CD14-positive monocyte (primary cell): Measurements from ENCODE around the gene MYO18A. TPM values are rescaled to one million over a fixed set of nuclear protein-coding genes. Genes with fewer than 3 reads are reported as not detected.
A peak's percentile ranks its signal among the peaks of the same experiment; 100 is the strongest.

ENCODE experiments used
- DNase-seq, 3 donors: peaks; one replicate each; pipeline ENCODE4 v3.0.0-alpha.2; 2011 to 2022
- H2AFZ ChIP-seq: 2 replicates; pipeline ENCODE4 v1.6.0; 2012; ENCODE audit warnings: mild to moderate bottlenecking, low read depth, low read length, inconsistent platforms; ENCODE audit not compliant: insufficient read depth, poor library complexity, severe bottlenecking
- H3K27ac ChIP-seq, 2 donors: 1 replicate in 1 of 2; 2 replicates in 1 of 2; pipeline ENCODE4 v1.5.1; 2012 to 2013; ENCODE audit warnings: low read length in 2 of 2, control low read depth in 1 of 2, inconsistent platforms in 1 of 2, low read depth in 1 of 2, mild to moderate bottlenecking in 1 of 2
- H3K27me3 ChIP-seq, 2 donors: one replicate each; pipeline versions ENCODE4 v1.6.0 to v1.6.1; 2011 to 2013; ENCODE audit warnings: low read length in 2 of 2; ENCODE audit not compliant: control insufficient read depth in 2 of 2, insufficient read depth in 2 of 2
- H3K36me3 ChIP-seq, 2 donors: replicated peaks in 1 of 2; 1 replicate in 1 of 2; 2 replicates in 1 of 2; pipeline versions ENCODE4 v1.5.1 to v1.6.1; 2012 to 2013; ENCODE audit warnings: low read length in 2 of 2, control low read depth in 1 of 2, inconsistent platforms in 1 of 2, mild to moderate bottlenecking in 1 of 2; ENCODE audit not compliant: insufficient read depth in 2 of 2, control insufficient read depth in 1 of 2
- H3K4me1 ChIP-seq, 2 donors: 1 replicate in 1 of 2; 2 replicates in 1 of 2; pipeline versions ENCODE4 v1.5.1 to v1.6.1; 2012 to 2013; ENCODE audit warnings: low read length in 2 of 2, control low read depth in 1 of 2, inconsistent platforms in 1 of 2, mild to moderate bottlenecking in 1 of 2, moderate library complexity in 1 of 2; ENCODE audit not compliant: insufficient read depth in 2 of 2, control insufficient read depth in 1 of 2
- H3K4me2 ChIP-seq: replicated peaks from 2 replicates; pipeline ENCODE3; 2012; ENCODE audit warnings: low read length, moderate library complexity, mild to moderate bottlenecking; ENCODE audit not compliant: poor library complexity, severe bottlenecking; ENCODE audit errors: extremely low read depth
- H3K4me3 ChIP-seq, 3 experiments: fragments of 200-600 bp in 1 of 3; sonication (generic) in 1 of 3; replicated peaks in 1 of 3; 1 replicate in 2 of 3; 2 replicates in 1 of 3; pipeline ENCODE4 v1.5.1; 2011 to 2013; ENCODE audit warnings: low read length in 3 of 3, mild to moderate bottlenecking in 3 of 3, control low read depth in 2 of 3, low read depth in 2 of 3, inconsistent platforms in 1 of 3, moderate library complexity in 1 of 3
- H3K79me2 ChIP-seq: 2 replicates; pipeline ENCODE4 v1.6.0; 2012; ENCODE audit warnings: mild to moderate bottlenecking, control low read depth, inconsistent platforms, low read length, moderate library complexity; ENCODE audit not compliant: insufficient read depth
- H3K9ac ChIP-seq: 2 replicates; pipeline ENCODE4 v1.6.0; 2017; ENCODE audit warnings: low read length, mild to moderate bottlenecking; ENCODE audit not compliant: insufficient read depth, poor library complexity, severe bottlenecking
- H3K9me3 ChIP-seq, 2 donors: replicated peaks in 1 of 2; 1 replicate in 1 of 2; 2 replicates in 1 of 2; pipeline versions ENCODE4 v1.5.1 to v1.6.1; 2012 to 2013; ENCODE audit warnings: low read length in 2 of 2, control low read depth in 1 of 2; ENCODE audit not compliant: control insufficient read depth in 1 of 2, insufficient read depth in 1 of 2
- H4K20me1 ChIP-seq: 2 replicates; pipeline ENCODE4 v1.6.0; 2012; ENCODE audit warnings: mild to moderate bottlenecking, low read length, control low read depth, moderate library complexity; ENCODE audit not compliant: insufficient read depth
- H3K27ac Mint-ChIP-seq, 7 donors: one replicate each; pipeline ENCODE4 v1.8.0; 2020; ENCODE audit warnings: mild to moderate bottlenecking in 7 of 7, mixed read lengths in 7 of 7, moderate library complexity in 6 of 7, inconsistent platforms in 2 of 7
- H3K27me3 Mint-ChIP-seq, 3 donors: one replicate each; pipeline ENCODE4 v1.8.0; 2021 to 2022; ENCODE audit warnings: low read depth in 3 of 3, mild to moderate bottlenecking in 3 of 3, mixed read lengths in 3 of 3, moderate library complexity in 3 of 3, inconsistent platforms in 1 of 3
- H3K36me3 Mint-ChIP-seq, 2 donors: one replicate each; pipeline ENCODE4 v1.8.0; 2020; ENCODE audit warnings: mixed read lengths in 2 of 2, inconsistent platforms in 1 of 2, mild to moderate bottlenecking in 1 of 2
- H3K4me1 Mint-ChIP-seq: one replicate; pipeline ENCODE4 v1.8.0; 2020; ENCODE audit warnings: mild to moderate bottlenecking, mixed read lengths
- H3K4me3 Mint-ChIP-seq, 2 donors: one replicate each; pipeline ENCODE4 v1.8.0; 2020; ENCODE audit warnings: mild to moderate bottlenecking in 2 of 2, mixed read lengths in 2 of 2, moderate library complexity in 1 of 2
- H3K9me3 Mint-ChIP-seq, 7 donors: one replicate each; pipeline ENCODE4 v1.8.0; 2020 to 2022; ENCODE audit warnings: mixed read lengths in 7 of 7, mild to moderate bottlenecking in 6 of 7, moderate library complexity in 6 of 7, inconsistent platforms in 2 of 7
- CTCF ChIP-seq: fragments of 200-600 bp; IDR thresholded peaks from one replicate; pipeline ENCODE4 v1.8.0; 2022; ENCODE audit warnings: antibody characterized with exemption, mild to moderate bottlenecking
- WGBS: methylation state at CpG from one replicate; pipeline ENCODE4 v1.1.5; 2013; ENCODE audit warnings: missing lambda C conversion rate; ENCODE audit not compliant: insufficient coverage; 5-methylcytosine and 5-hydroxymethylcytosine counted together
- intact Hi-C, 2 donors: fragments of 100-400 bp; cut with micrococcal nuclease; formaldehyde crosslinking; loops; one replicate each; pipeline versions ENCODE4 v1.15.0 to v1.15.1; 2023
- polyA plus RNA-seq, 3 donors: library from polyadenylated mRNA; depleted of rRNA in 1 of 3; unstranded in 2 of 3; stranded (reverse) in 1 of 3; fragments of 300-500 nt in 2 of 3; fragments of >200 nt in 1 of 3; fragmentation: Illumina TruSeq in 2 of 3; gene quantifications; 1 replicate in 2 of 3; 2 replicates in 1 of 3; pipeline ENCODE4 v1.2.3, GENCODE V29; 2012 to 2021

Gene MYO18A
- polyA plus RNA-seq, 3 donors: 6.3 to 40.2 (median 11.0) TPM

GRCh38 chr17:29032013-29032856, 148.0 kb downstream of the MYO18A start:
- peaks cover 4 to 5% of the 10 kb centered on the region in 2 donors for H3K36me3 Mint-ChIP-seq
- Histone ChIP-seq H3K4me2 (peak overlapping the region; percentile 66), H3K9me3 (peaks cover 4 to 14% of the 10 kb centered on the region in 2 donors), H2AFZ (no peak overlapping the region), H3K27ac (peak overlapping the region in 1 of 2 donors; percentile 16), H3K4me1 (peaks cover 27% of the 10 kb centered on the region in 2 donors), H3K36me3 (no peaks in the 10 kb centered on the region), H3K9ac (no peak overlapping the region), H3K27me3 (peaks cover 10 to 20% of the 10 kb centered on the region in 2 donors), H3K79me2 (no peaks in the 10 kb centered on the region), H4K20me1 (no peaks in the 10 kb centered on the region), H3K4me3 (peak overlapping the region in 1 of 3 experiments; percentile 56)
- peak overlapping the region; percentile 55 to 79 for H3K4me3 Mint-ChIP-seq
- intact Hi-C loops: no loop called here
- 47% methylated on average over 6 of the region's 11 CpGs for WGBS
- H3K4me1 Mint-ChIP-seq: peaks cover 31% of the 10 kb centered on the region
- H3K27me3 Mint-ChIP-seq: peaks cover 20 to 49% (median 33%) of the 10 kb centered on the region in 3 donors
- peaks cover 9 to 21% (median 16%) of the 10 kb centered on the region in 7 donors for H3K9me3 Mint-ChIP-seq
- peak overlapping the region in 5 of 7 donors; percentile 33 to 85 (median 68) for H3K27ac Mint-ChIP-seq
- DNase-seq: no peak
- no peak for TF ChIP-seq CTCF

GRCh38 chr17:29031488-29031887, 148.7 kb downstream of the MYO18A start:
- peaks cover 31% of the 10 kb centered on the region for H3K4me1 Mint-ChIP-seq
- H4K20me1 ChIP-seq: no peaks in the 10 kb centered on the region
- peak overlapping the region; percentile 55 to 79 for H3K4me3 Mint-ChIP-seq
- peak overlapping the region; percentile 33 to 85 (median 76) for H3K27ac Mint-ChIP-seq
- H3K4me3 ChIP-seq: peak overlapping the region in 1 of 3 experiments; percentile 56
- H3K4me2 ChIP-seq: peak overlapping the region; percentile 66
- peaks cover 4 to 14% of the 10 kb centered on the region in 2 donors for H3K9me3 ChIP-seq
- H3K9me3 Mint-ChIP-seq: peaks cover 9 to 21% (median 16%) of the 10 kb centered on the region in 7 donors
- WGBS: 39% methylated on average over 3 of the region's 5 CpGs
- no peaks in the 10 kb centered on the region for H3K36me3 ChIP-seq
- H3K79me2 ChIP-seq: no peaks in the 10 kb centered on the region
- intact Hi-C loops: no loop called here
- peak overlapping the region in 1 of 2 donors; percentile 16 for H3K27ac ChIP-seq
- peaks cover 27% of the 10 kb centered on the region in 2 donors for H3K4me1 ChIP-seq
- peaks cover 20 to 54% (median 33%) of the 10 kb centered on the region in 3 donors for H3K27me3 Mint-ChIP-seq
- H2AFZ ChIP-seq: no peak overlapping the region
- peaks cover 6 to 12% of the 10 kb centered on the region in 2 donors for H3K27me3 ChIP-seq
- no peak overlapping the region for H3K9ac ChIP-seq
- DNase-seq: peak in 2 of 3 donors; percentile 49 to 62
- H3K36me3 Mint-ChIP-seq: peaks cover 4 to 5% of the 10 kb centered on the region in 2 donors
- TF ChIP-seq CTCF: no peak
